Ectodermal cell (in vitro differentiated cells): ENCODE measurements around the gene MAST1.
"Not testable (repeated sequence)": the region's sequence is repeated elsewhere in the genome, so short reads cannot be mapped to it uniquely, and the experiment has no call there.

Experiments
- H3K27ac ChIP-seq: 2 replicates; pipeline ENCODE4 v1.7.0; 2013; ENCODE audit warnings: mild to moderate bottlenecking, low read depth, low read length; ENCODE audit not compliant: insufficient read depth, poor library complexity, severe bottlenecking
- H3K27me3 ChIP-seq: 2 replicates; pipeline ENCODE4 v1.7.0; 2013; ENCODE audit warnings: mild to moderate bottlenecking, low read length; ENCODE audit not compliant: insufficient read depth, control insufficient read depth, poor library complexity, severe bottlenecking
- H3K36me3 ChIP-seq: one replicate; pipeline ENCODE4 v1.7.0; 2013; ENCODE audit warnings: low read length; ENCODE audit not compliant: control insufficient read depth, insufficient read depth
- H3K4me1 ChIP-seq: one replicate; pipeline ENCODE4 v1.7.0; 2013; ENCODE audit warnings: low read length; ENCODE audit not compliant: control insufficient read depth, insufficient read depth
- H3K4me3 ChIP-seq: 2 replicates; pipeline ENCODE4 v1.7.0; 2013; ENCODE audit warnings: low read depth, low read length, control low read depth; ENCODE audit not compliant: insufficient read depth
- H3K9me3 ChIP-seq: 2 replicates; pipeline ENCODE4 v1.7.0; 2013; ENCODE audit warnings: mild to moderate bottlenecking, low read length, moderate library complexity; ENCODE audit not compliant: control insufficient read depth
- WGBS, 2 experiments: methylation state at CpG; one replicate each; pipeline ENCODE4 v1.1.7; 2013; ENCODE audit warnings: missing lambda C conversion rate in 2 of 2; 5-methylcytosine and 5-hydroxymethylcytosine counted together

Gene MAST1

DNA sequence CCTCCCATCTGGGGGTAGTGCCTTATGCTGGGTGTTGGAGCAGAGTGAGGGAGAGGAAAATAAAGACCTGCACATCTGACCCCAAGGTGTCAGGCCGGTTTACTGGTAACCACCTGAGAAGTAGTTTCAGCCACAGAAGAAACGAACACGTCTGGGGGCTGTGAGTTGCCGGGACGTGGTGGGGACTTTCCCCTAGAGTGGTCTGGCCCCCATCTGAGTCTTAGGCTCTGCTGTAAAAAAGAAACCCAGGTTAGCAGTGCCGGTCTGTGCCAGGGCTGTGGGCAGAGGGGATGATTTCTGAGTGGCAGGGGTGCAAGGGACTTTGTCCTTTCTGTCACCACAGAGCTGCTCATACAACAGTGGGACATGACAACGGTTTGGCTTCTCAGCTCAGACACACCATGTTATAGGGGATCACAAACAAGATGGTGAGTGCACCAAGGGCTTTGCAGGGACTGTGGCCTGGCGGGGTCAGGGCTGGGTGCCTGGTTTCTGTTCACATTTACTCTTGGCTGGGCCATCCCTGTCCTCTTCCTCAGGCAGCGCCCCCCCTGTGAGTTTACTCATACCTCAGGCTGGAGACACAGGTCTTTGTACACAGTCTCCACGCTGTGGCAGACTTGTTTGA, 61.7 kb downstream of the MAST1 start:
- H3K27me3 ChIP-seq = no peaks in the 10 kb centered on the region
- H3K27ac ChIP-seq = no peak overlapping the region
- 93 to 95% methylated on average over 10 of the region's 10 CpGs for WGBS, 2 experiments
- H3K4me1 ChIP-seq = no peaks in the 10 kb centered on the region
- H3K9me3 ChIP-seq = no peaks in the 10 kb centered on the region
- H3K36me3 ChIP-seq = peaks cover 6% of the 10 kb centered on the region
- H3K4me3 ChIP-seq = no peak overlapping the region

DNA sequence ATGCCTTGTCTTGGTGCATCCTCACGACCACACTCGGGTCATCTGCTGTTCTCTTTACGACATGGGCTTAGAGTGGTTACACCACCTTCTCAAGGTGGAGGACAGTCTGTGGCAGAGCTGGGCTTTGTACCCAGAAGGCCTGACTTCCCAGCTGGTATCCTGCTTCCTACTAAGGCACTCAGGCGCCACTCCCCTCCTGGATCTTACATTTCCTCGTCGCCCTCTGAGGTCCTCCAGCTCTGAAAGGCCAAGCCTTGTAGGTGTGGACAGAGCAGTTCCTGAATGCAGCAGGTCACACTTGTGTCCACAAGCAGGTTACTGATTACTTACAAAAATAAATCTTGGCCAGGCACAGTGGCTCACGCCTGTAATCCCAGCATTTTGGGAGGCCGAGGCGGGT, 68.9 kb downstream of the MAST1 start:
- no peaks in the 10 kb centered on the region for H3K27me3 ChIP-seq
- no peaks in the 10 kb centered on the region for H3K9me3 ChIP-seq
- no peak overlapping the region for H3K4me3 ChIP-seq
- peaks cover 4% of the 10 kb centered on the region for H3K4me1 ChIP-seq
- H3K36me3 ChIP-seq = no peaks in the 10 kb centered on the region
- 89 to 95% methylated on average over 9 of the region's 9 CpGs for WGBS, 2 experiments
- H3K27ac ChIP-seq = no peak overlapping the region

DNA sequence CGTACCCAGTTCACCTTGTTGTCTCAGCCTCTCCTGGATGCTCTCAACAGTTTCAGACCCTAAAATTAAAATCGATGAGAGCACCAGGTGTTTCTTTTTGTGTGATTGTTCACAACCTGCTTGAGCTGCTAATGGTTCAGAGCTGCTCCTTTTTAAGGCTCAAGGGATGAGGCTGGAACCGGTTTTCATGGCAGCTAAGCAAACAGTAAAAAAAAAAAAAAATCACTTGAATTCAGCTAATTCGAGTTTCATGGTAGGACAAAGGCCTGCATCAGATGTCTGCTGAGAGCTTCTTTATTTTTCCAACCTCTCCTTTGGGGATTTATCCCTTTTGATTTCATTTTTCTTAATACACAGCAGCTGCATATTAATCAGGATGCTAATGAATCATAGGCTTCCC, 74.3 kb downstream of the MAST1 start:
- peak overlapping the region; percentile 30 for H3K27ac ChIP-seq
- H3K4me1 ChIP-seq = peaks cover 18% of the 10 kb centered on the region
- 72 to 76% methylated on average over 4 of the region's 4 CpGs for WGBS, 2 experiments
- no peaks in the 10 kb centered on the region for H3K36me3 ChIP-seq
- no peak overlapping the region for H3K4me3 ChIP-seq
- no peaks in the 10 kb centered on the region for H3K9me3 ChIP-seq
- H3K27me3 ChIP-seq = no peaks in the 10 kb centered on the region

DNA sequence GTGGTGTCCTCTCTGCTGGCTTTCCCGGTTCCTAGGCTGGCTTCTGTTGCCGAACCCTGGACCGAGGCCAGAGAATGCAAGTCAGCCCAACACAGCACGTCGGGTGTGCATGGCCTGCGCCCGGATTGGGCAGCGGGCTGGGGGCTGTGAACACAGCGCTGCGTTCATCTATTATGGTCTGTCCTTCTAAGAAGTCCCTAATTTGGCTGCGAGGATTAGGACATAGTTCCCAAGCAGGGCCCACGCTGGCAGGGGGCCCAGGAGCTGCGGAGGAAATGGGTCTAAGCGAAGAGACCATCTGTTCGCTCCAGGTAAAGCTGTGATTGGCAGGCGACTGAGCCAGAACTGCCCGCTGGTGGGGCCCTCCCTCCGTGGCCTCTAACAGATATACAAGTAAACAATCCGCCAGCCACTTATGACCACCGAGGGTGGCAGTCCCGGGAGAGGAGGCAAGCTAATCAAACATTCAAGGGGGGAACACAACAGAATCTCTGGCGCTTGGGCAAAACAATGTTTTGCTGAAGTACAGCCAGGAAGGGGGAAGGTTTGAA, 74.8 kb downstream of the MAST1 start:
- no peaks in the 10 kb centered on the region for H3K9me3 ChIP-seq
- peak overlapping the region; percentile 30 for H3K27ac ChIP-seq
- peaks cover 18% of the 10 kb centered on the region for H3K4me1 ChIP-seq
- no peak overlapping the region for H3K4me3 ChIP-seq
- 57 to 61% methylated on average over 22 of the region's 22 CpGs for WGBS, 2 experiments
- no peaks in the 10 kb centered on the region for H3K36me3 ChIP-seq
- H3K27me3 ChIP-seq = peaks cover 1% of the 10 kb centered on the region

DNA sequence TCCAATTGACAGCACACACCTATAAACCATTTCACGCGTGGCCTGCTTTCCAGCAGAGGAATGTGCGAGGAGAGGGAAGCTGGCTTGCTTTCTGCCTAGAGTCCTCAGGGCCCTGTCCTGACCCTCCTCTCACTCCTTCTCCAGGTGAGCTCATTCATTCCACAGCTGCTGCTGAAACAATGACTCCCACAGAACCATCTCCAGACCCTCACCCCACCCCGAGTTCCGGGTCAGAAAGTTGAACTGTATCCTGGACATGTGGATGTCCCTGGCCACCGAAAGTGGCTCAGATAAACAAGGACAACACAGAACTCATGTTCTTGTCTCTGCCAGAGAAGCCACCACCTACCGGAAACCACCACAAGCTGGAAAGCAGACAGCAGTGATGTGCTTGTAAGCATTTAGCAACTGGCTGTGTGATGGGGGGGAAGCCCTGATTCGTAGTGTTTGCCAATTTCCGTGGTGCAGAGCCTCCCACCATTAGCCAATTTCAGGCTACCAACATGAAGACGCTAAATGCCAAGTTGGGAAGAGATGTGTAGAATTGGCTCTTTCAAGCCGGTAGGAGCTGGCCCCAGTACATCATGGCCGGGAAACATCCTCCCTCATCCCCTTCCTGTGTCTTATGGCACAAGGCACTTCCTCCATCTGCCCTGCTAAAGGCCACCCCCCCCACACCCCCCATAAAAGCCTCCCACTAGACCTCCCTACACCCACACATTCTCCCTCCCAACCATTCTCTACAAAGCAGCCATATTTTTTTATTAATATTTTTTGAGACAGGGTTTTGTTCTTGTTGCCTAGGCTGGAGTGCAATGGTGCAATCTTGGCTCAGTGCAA, 75.8 kb downstream of the MAST1 start:
- H3K27me3 ChIP-seq = peaks cover 10% of the 10 kb centered on the region
- peaks cover 15% of the 10 kb centered on the region for H3K4me1 ChIP-seq
- H3K9me3 ChIP-seq = no peaks in the 10 kb centered on the region
- 92 to 95% methylated on average over 12 of the region's 12 CpGs for WGBS, 2 experiments
- no peak overlapping the region for H3K4me3 ChIP-seq
- no peaks in the 10 kb centered on the region for H3K36me3 ChIP-seq
- H3K27ac ChIP-seq = no peak overlapping the region

DNA sequence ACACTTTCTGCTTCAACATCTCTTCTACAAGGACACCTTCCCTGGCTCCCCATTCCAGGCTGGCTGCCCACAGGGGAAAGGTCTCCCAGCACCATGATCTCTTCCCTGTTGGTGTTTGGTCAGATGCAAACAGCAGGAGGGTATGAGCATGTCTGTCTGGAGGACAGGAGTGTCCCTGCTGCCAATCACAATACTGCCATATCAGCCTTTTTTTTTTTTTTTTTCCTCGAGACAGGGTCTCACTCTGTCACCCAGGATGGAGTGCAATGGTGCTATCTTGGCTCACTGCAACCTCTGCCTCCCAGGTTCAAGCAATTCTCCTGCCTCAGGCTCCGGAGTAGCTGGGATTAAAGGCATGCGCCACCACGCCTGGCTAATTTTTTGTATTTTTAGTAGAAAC, 77.5 kb downstream of the MAST1 start:
- not testable (repeated sequence) for H3K4me3 ChIP-seq, H3K36me3 ChIP-seq, H3K9me3 ChIP-seq, H3K27ac ChIP-seq
- H3K4me1 ChIP-seq = peaks cover 14% of the 10 kb centered on the region
- H3K27me3 ChIP-seq = peaks cover 10% of the 10 kb centered on the region
- WGBS, 2 experiments = 83 to 89% methylated on average over 4 of the region's 4 CpGs

DNA sequence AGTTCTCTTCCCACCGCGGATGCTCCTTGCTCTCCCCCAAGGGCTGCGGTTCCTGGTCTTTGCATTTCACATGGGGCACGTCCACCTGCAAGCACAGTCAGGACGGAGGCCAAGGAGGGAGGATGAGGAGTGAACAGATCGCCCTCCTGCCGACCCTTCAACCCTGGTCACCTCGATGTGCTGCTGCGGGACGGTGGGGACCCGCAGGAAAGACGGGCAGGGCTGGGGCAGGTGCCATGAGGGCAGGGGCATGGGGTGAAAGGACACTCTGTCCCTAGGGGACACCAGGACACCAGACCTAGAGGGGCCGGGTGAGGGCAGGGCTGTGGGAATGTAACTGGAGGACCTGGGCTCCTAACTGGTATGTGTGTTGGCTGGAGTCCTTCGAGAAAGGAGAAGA, 79.9 kb downstream of the MAST1 start:
- 94 to 95% methylated on average over 14 of the region's 14 CpGs for WGBS, 2 experiments
- Histone ChIP-seq H3K27me3 (peaks cover 10% of the 10 kb centered on the region), H3K4me1 (peaks cover 4% of the 10 kb centered on the region), H3K36me3 (peaks cover 11% of the 10 kb centered on the region), H3K4me3 (no peak overlapping the region), H3K27ac (no peak overlapping the region), H3K9me3 (no peaks in the 10 kb centered on the region)

DNA sequence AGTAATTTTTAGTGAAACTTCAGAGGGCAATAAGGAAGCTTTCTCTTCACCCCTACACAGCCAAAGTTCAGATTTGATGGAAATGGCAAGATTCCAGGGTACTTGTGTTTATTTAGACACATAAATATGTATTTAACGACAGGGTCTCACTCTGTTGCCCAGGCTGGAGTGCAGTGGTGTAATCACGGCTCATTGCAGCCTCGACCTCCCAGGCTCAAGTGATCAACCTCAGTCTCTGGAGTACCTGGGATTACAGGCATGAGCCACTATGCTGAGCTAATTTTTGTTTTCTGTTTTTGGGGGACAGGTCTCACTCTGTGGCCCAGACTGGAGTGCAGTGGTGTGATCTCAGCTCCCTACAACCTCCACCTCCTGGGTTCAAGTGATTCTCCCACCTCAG, 82.7 kb downstream of the MAST1 start:
- Histone ChIP-seq H3K27me3 (peaks cover 10% of the 10 kb centered on the region), H3K9me3 (no peaks in the 10 kb centered on the region), H3K27ac (no peak overlapping the region), H3K4me3 (no peak overlapping the region), H3K4me1 (no peaks in the 10 kb centered on the region), H3K36me3 (peaks cover 30% of the 10 kb centered on the region)
- WGBS, 2 experiments = 88 to 94% methylated on average over 3 of the region's 3 CpGs

DNA sequence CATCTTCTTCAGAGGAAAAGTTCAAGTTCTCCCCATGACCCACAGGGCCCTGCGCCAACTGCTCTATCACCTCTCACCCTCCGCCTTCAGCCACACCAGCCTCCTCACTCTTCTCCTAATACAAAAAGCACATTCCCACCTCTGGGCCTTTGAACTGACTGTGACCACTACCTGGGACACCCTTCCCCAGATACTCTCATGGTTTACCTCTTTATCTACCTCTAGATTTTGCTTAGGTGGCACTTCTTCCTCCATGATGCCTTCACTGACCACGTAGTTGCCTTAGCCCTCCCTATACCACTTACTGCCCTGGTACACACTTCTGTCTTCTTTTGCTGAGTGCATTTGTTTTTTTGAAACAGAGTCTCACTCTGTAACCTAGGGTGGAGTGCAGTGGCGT, 84.6 kb downstream of the MAST1 start:
- Histone ChIP-seq H3K4me1 (no peaks in the 10 kb centered on the region), H3K36me3 (peaks cover 45% of the 10 kb centered on the region), H3K27ac (no peak overlapping the region), H3K27me3 (peaks cover 10% of the 10 kb centered on the region), H3K9me3 (no peaks in the 10 kb centered on the region), H3K4me3 (no peak overlapping the region)
- WGBS, 2 experiments = 92 to 96% methylated on average over 4 of the region's 4 CpGs
